Mesothelial cell of epicardium (in vitro differentiated cells): Measurements from ENCODE around the gene ZNF292. TPM values are rescaled to one million over a fixed set of nuclear protein-coding genes. Genes with fewer than 3 reads are reported as not detected.

Experiments used
- DNase-seq, 2 experiments: peaks; one replicate each; pipeline ENCODE4 v3.0.0; 2021; ENCODE audit warnings: low spot score in 2 of 2; ENCODE audit not compliant: unreplicated experiment in 2 of 2
- H3K27ac Mint-ChIP-seq: 2 replicates; pipeline ENCODE4 v1.8.0; 2021; ENCODE audit warnings: mixed read lengths
- H3K27me3 Mint-ChIP-seq: 2 replicates; pipeline ENCODE4 v1.8.0; 2021; ENCODE audit warnings: low read depth, mixed read lengths
- H3K36me3 Mint-ChIP-seq: 2 replicates; pipeline ENCODE4 v1.8.0; 2021; ENCODE audit warnings: mixed read lengths
- H3K4me1 Mint-ChIP-seq: 2 replicates; pipeline ENCODE4 v1.8.0; 2021; ENCODE audit warnings: mixed read lengths
- H3K4me3 Mint-ChIP-seq: 2 replicates; pipeline ENCODE4 v1.8.0; 2021; ENCODE audit warnings: mild to moderate bottlenecking, moderate library complexity, mixed read lengths
- H3K9me3 Mint-ChIP-seq: 2 replicates; pipeline ENCODE4 v1.8.0; 2021; ENCODE audit warnings: mixed read lengths
- total RNA-seq: library from RNA; stranded (reverse); gene quantifications from 3 replicates; pipeline ENCODE4 v1.2.1, GENCODE V29; 2021
- TF ChIP-seq, protein P1 (sequence below): fragments of 200-600 bp; sonication (generic); IDR thresholded peaks from one replicate; pipeline ENCODE4 v1.5.0; 2021; ENCODE audit warnings: antibody characterized with exemption; ENCODE audit not compliant: unreplicated experiment

The ZNF292 gene
- total RNA-seq, 1 donor from 2014 or later: 108 TPM

DNA sequence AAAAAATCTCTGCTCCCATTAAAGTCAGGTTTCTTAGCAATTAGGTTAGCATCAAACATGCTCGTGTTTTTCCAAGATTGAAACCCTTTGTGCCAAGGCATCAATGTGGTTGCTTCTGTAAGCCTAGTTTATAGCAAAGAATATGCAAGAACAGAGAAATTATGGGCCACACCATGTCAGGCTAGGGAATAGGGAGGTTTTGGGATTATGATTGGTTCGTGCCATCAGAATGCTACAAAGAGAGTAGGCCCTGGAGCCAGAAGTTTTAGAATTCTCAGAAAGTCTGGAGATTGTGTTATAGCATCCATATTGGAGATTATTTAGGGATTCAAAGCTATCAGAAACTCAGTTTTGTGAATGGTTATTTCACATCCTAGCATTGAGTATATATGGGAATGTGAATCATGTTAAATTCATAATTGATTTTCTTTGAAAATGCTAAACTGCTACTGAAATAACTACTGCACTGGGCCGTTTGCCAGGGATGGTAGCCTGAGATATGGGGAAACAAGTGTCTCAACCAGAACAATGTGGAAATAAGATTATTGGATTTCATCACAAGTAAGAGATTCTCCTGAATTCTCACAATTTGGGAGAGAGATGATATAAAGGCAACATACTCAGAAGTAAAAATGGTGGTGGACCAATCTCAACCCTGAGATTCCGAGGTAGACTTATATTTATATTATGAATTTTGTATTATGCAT, 45.3 kb downstream of the ZNF292 start:
- H3K4me1 Mint-ChIP-seq: peaks cover 5% of the 10 kb centered on the region
- TF ChIP-seq, protein P1, sequence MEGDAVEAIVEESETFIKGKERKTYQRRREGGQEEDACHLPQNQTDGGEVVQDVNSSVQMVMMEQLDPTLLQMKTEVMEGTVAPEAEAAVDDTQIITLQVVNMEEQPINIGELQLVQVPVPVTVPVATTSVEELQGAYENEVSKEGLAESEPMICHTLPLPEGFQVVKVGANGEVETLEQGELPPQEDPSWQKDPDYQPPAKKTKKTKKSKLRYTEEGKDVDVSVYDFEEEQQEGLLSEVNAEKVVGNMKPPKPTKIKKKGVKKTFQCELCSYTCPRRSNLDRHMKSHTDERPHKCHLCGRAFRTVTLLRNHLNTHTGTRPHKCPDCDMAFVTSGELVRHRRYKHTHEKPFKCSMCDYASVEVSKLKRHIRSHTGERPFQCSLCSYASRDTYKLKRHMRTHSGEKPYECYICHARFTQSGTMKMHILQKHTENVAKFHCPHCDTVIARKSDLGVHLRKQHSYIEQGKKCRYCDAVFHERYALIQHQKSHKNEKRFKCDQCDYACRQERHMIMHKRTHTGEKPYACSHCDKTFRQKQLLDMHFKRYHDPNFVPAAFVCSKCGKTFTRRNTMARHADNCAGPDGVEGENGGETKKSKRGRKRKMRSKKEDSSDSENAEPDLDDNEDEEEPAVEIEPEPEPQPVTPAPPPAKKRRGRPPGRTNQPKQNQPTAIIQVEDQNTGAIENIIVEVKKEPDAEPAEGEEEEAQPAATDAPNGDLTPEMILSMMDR: no peak
- no peaks in the 10 kb centered on the region for H3K27me3 Mint-ChIP-seq
- no peak for DNase-seq
- peaks cover 7% of the 10 kb centered on the region for H3K36me3 Mint-ChIP-seq
- H3K4me3 Mint-ChIP-seq: no peak overlapping the region
- H3K27ac Mint-ChIP-seq: peak overlapping the region; percentile 27
- H3K9me3 Mint-ChIP-seq: no peaks in the 10 kb centered on the region

DNA sequence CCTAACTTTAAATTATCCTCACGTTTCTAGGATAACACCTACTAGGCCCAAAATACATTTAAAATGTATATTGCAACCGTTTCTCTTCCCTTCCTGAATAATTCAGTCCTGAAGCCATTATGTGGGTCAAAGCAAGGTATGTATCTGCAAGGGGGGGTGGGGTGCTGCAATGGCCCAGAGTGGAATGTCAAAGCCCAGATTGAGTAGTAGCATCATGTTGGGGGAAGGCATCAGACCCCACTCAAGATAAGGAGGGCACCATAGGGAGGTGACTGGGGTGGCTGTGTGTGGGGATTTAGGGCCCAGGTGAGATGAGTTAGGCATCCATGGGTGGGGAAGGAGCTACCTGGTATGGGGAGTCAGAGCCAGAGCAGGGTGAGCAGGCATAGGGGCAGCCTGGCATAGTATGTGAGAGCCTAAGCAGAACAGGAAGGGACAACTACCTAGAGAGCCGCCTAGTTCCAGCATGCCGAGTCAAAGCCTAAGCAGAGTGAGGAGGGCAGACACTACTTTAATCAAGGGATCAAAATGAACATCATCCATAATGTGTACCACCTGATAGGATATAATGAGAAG, 48.2 kb downstream of the ZNF292 start:
- Mint-ChIP-seq H3K27ac (no peak overlapping the region), H3K27me3 (no peaks in the 10 kb centered on the region), H3K4me1 (peaks cover 15% of the 10 kb centered on the region), H3K4me3 (no peak overlapping the region), H3K9me3 (no peaks in the 10 kb centered on the region), H3K36me3 (peaks cover 13% of the 10 kb centered on the region)
- DNase-seq: no peak
- TF ChIP-seq, protein P1: no peak

DNA sequence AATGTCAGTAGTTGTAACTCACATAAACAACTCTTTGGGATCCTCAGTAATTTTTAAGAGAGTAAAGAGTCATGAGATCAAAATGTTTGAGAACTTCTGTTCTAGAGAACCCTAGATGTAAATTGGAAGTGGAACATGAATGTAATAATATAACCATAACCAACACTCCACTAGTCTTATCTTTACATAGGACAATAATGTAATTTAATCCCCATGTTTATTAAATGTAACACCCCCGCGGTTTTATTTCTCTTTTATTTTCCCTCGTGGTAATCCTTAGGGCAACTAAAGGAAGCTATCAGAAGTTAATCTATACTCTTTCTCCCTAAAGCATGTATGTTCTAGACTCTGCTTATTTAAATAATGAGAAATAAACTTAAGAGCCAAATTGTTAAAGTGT, 54.4 kb downstream of the ZNF292 start:
- H3K4me1 Mint-ChIP-seq: peaks cover 28% of the 10 kb centered on the region
- no peak for DNase-seq

DNA sequence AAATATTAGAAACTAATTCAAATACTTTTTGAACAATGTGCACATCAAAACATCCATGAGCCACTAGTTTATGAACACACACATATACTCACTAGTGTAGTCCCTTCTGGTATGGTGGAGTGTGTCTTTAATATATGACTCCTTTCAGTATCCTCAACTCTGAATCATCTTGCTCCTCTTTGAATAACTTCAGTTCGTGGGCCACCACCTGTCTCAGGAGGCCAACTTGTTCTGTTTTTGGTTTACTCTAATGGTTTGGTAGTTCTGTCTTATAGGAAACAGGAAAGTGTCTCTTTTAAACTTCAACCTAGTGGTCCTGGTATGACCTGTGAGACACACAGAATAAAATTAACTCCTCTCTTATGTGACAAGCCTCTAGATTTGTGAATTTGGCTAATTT, 55.6 kb downstream of the ZNF292 start:
- no peak for DNase-seq
- Mint-ChIP-seq H3K27ac (no peak overlapping the region), H3K36me3 (peaks cover 13% of the 10 kb centered on the region), H3K4me3 (no peak overlapping the region), H3K4me1 (peaks cover 30% of the 10 kb centered on the region), H3K9me3 (no peaks in the 10 kb centered on the region), H3K27me3 (no peaks in the 10 kb centered on the region)
- TF ChIP-seq, protein P1: no peak

More for the DNA sequence above, 54.4 kb downstream of the ZNF292 start:
- Mint-ChIP-seq H3K36me3 (peaks cover 13% of the 10 kb centered on the region), H3K27me3 (no peaks in the 10 kb centered on the region), H3K9me3 (no peaks in the 10 kb centered on the region), H3K4me3 (no peak overlapping the region), H3K27ac (no peak overlapping the region)
- TF ChIP-seq, protein P1: no peak

DNA sequence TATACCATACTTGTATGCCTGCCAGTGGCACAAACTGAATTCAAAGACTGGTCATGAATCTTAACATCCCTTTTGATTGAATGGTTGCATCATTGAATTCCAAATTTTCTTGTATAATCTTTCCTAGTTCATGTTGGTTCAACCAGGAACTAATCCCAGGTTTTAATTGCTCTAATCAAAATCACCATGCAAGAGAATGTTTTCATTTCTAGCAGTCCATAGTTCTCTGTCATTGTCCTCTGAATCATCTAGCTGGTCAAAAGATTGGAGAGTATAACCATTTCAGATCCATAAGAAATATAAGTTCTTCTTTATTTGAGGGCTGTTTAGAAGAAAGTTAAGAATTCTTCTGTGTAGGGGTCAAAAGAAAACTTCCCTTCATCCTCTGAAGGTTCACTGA, 57.2 kb downstream of the ZNF292 start:
- TF ChIP-seq, protein P1: no peak
- H3K9me3 Mint-ChIP-seq: no peaks in the 10 kb centered on the region
- no peaks in the 10 kb centered on the region for H3K27me3 Mint-ChIP-seq
- peak overlapping the region; percentile 45 for H3K27ac Mint-ChIP-seq
- peaks cover 7% of the 10 kb centered on the region for H3K36me3 Mint-ChIP-seq
- no peak for DNase-seq
- peaks cover 27% of the 10 kb centered on the region for H3K4me1 Mint-ChIP-seq
- no peak overlapping the region for H3K4me3 Mint-ChIP-seq
